K562 (cell line): Measurements from ENCODE around the gene CASP7. TPM values are rescaled to one million over a fixed set of nuclear protein-coding genes. Genes with fewer than 3 reads are reported as not detected.
A peak's percentile ranks its signal among the peaks of the same experiment; 100 is the strongest.

ENCODE experiments used
- ATAC-seq: fragments of 200-7000 bp; cut with Tn5 transposase; 3 replicates; pipeline ENCODE4 v1.9.1; 2020; ENCODE audit warnings: moderate library complexity
- BruUV-seq: library from RNA; stranded (reverse); fragments of 400-500 nt; replicated peaks from 2 replicates; lab custom pipeline; 2021; lab: Mats Ljungman, UMichigan
- CTCF ChIA-PET: fragments of 300-600 bp; formaldehyde crosslinking; extraction: SDS; loops from one replicate; lab custom pipeline; 2021; ENCODE audit warnings: low intra/inter-chr PET ratio; lab: Yijun Ruan, JAX
- POLR2A ChIA-PET: fragments of 300-600, 350-650 bp; sonication (Branson Sonifier 250); formaldehyde crosslinking; extraction: SDS; loops from one replicate; lab custom pipeline; 2021; ENCODE audit warnings: antibody characterized with exemption, inconsistent platforms; lab: Yijun Ruan, JAX
- DNase-seq, 4 experiments: peaks; one replicate each; pipeline versions ENCODE4 v3.0.0 to v3.0.0-alpha.2; 2011 to 2018; ENCODE audit warnings: low spot score in 3 of 4, mixed read lengths in 3 of 4; ENCODE audit errors: extremely low read depth in 1 of 4
- FAIRE-seq: peaks from 2 replicates; lab custom pipeline; 2011; peaks lifted over from hg19 to GRCh38; lab: Jason Lieb, UNC
- H2AFZ ChIP-seq: 2 replicates; pipeline ENCODE4 v1.6.0; 2011; ENCODE audit warnings: low read depth, low read length, control low read depth, inconsistent platforms
- H3K27ac ChIP-seq: fragments of 200-600 bp; 3 replicates; pipeline ENCODE4 v1.8.0; 2011; ENCODE audit warnings: low read depth, mild to moderate bottlenecking, control low read depth, inconsistent platforms, low read length, moderate library complexity, mixed read lengths; ENCODE audit errors: extremely low read depth
- H3K27me3 ChIP-seq, 2 experiments: fragments of 300-600 bp in 1 of 2; 2 replicates in 1 of 2; 3 replicates in 1 of 2; pipeline versions ENCODE4 v1.6.0 to v1.8.0; 2011; ENCODE audit warnings: inconsistent platforms in 2 of 2, low read length in 2 of 2, mild to moderate bottlenecking in 1 of 2, mixed read lengths in 1 of 2, moderate library complexity in 1 of 2; ENCODE audit not compliant: control insufficient read depth in 2 of 2, insufficient read depth in 2 of 2
- H3K36me3 ChIP-seq: fragments of 300-600 bp; 3 replicates; pipeline ENCODE4 v1.8.0; 2011; ENCODE audit warnings: mild to moderate bottlenecking, low read length, inconsistent platforms; ENCODE audit not compliant: control insufficient read depth, insufficient read depth
- H3K4me1 ChIP-seq, 2 experiments: fragments of 200-600 bp in 1 of 2; replicated peaks in 1 of 2; 2 replicates in 1 of 2; 3 replicates in 1 of 2; pipeline versions ENCODE4 v1.5.1 to v1.8.0; 2011; ENCODE audit warnings: inconsistent platforms in 2 of 2, low read length in 2 of 2, mild to moderate bottlenecking in 1 of 2, mixed read lengths in 1 of 2, moderate library complexity in 1 of 2; ENCODE audit not compliant: control insufficient read depth in 2 of 2, insufficient read depth in 2 of 2
- H3K4me2 ChIP-seq: 2 replicates; pipeline ENCODE4 v1.6.1; 2011; ENCODE audit warnings: low read length, control low read depth, inconsistent platforms, mixed read lengths; ENCODE audit not compliant: insufficient read depth
- H3K4me3 ChIP-seq: fragments of 200-600 bp; sonication (generic), shearing (Covaris generic); 2 replicates; pipeline ENCODE4 v1.5.1; 2016; ENCODE audit warnings: control low read depth, inconsistent platforms
- H3K79me2 ChIP-seq: fragments of 200-600 bp; 3 replicates; pipeline ENCODE4 v1.8.0; 2011; ENCODE audit warnings: low read length, inconsistent platforms; ENCODE audit not compliant: control insufficient read depth, insufficient read depth
- H3K9ac ChIP-seq, 2 experiments: 2 replicates each; pipeline versions ENCODE4 v1.6.0 to v1.6.1; 2011; ENCODE audit warnings: low read depth in 2 of 2, low read length in 2 of 2, control low read depth in 1 of 2, inconsistent platforms in 1 of 2, mild to moderate bottlenecking in 1 of 2, mixed read lengths in 1 of 2; ENCODE audit not compliant: insufficient read depth in 1 of 2
- H3K9me1 ChIP-seq: one replicate; pipeline ENCODE4 v1.6.0; 2011; ENCODE audit warnings: inconsistent platforms, mild to moderate bottlenecking, low read length, moderate library complexity; ENCODE audit not compliant: control insufficient read depth, insufficient read depth
- H3K9me3 ChIP-seq: replicated peaks from 2 replicates; pipeline ENCODE4 v1.5.1; 2011; ENCODE audit warnings: low read depth, low read length, inconsistent platforms; ENCODE audit not compliant: control insufficient read depth, insufficient read depth
- H4K20me1 ChIP-seq: replicated peaks from 2 replicates; pipeline ENCODE4 v1.6.1; 2011; ENCODE audit warnings: low read length, inconsistent platforms, mixed read lengths; ENCODE audit not compliant: control insufficient read depth, insufficient read depth
- FOXA3 ChIP-seq, 2 experiments: fragments of 450-650 bp in 1 of 2; sonication (generic) in 1 of 2; formaldehyde crosslinking; IDR thresholded peaks in 1 of 2; conservative IDR thresholded peaks in 1 of 2; 2 replicates each; pipeline versions ENCODE4 v1.4.0 to v1.8.0; 2020 to 2022; ENCODE audit warnings: mild to moderate bottlenecking in 2 of 2, missing genetic modification reagents in 1 of 2
- KDM2B ChIP-seq: fragments of 250-450 bp; sonication (Bioruptor Pico); IDR thresholded peaks from 2 replicates; pipeline ENCODE4 v1.8.0; 2021; ENCODE audit warnings: mild to moderate bottlenecking, moderate library complexity
- NR2C1 ChIP-seq, 2 experiments: fragments of 450-650 bp; IDR thresholded peaks; 2 replicates each; pipeline ENCODE4 v1.6.1; 2017; ENCODE audit warnings: mild to moderate bottlenecking in 2 of 2, antibody characterized with exemption in 1 of 2, inconsistent platforms in 1 of 2, missing compliant biosample characterization in 1 of 2, missing genetic modification characterization in 1 of 2
- NR2F6 ChIP-seq: fragments of 450-650 bp; formaldehyde crosslinking; IDR thresholded peaks from 2 replicates; pipeline ENCODE4 v1.4.0; 2020; ENCODE audit warnings: mild to moderate bottlenecking
- POLR2AphosphoS2 ChIP-seq: IDR thresholded peaks from 2 replicates; pipeline ENCODE4 v1.6.1; 2012; ENCODE audit warnings: low read length, improper control_type of control experiment
- SPI1 ChIP-seq: IDR thresholded peaks from 2 replicates; pipeline ENCODE4 v1.6.1; 2011; ENCODE audit warnings: low read depth, low read length, control low read depth, borderline replicate concordance
- ZKSCAN8 ChIP-seq: fragments of 200-800 bp; sonication (Bioruptor generic); IDR thresholded peaks from 2 replicates; pipeline ENCODE4 v1.6.1; 2016; ENCODE audit warnings: missing genetic modification characterization, missing compliant biosample characterization
- WGBS: fragments of 100-300 bp; shearing (Covaris generic); methylation state at CpG from one replicate; pipeline ENCODE4 v1.1.6; 2016; ENCODE audit warnings: low coverage, mixed read lengths; ENCODE audit not compliant: insufficient coverage; ENCODE audit errors: missing lambda C conversion rate; 5-methylcytosine and 5-hydroxymethylcytosine counted together
- in situ Hi-C: fragments of 300-500 bp; cut with MboI; formaldehyde crosslinking; loops from 4 replicates; pipeline ENCODE4 v1.15.0; 2018; ENCODE audit warnings: inconsistent platforms, mixed read lengths
- intact Hi-C: fragments of 100-400 bp; cut with micrococcal nuclease; formaldehyde crosslinking; loops from 2 replicates; pipeline ENCODE4 v1.14.2; 2022
- polyA plus RNA-seq, 8 experiments: library from polyadenylated mRNA; depleted of rRNA in 4 of 8; stranded (reverse) in 5 of 8; unstranded in 3 of 8; fragments of >200 nt; fragmentation: Nextera tagmentation in 2 of 8; fragmentation: Illumina TruSeq in 1 of 8; extraction: Ambion mirVana in 2 of 8; extraction: Trizol in 1 of 8; gene quantifications; 2 replicates each; pipeline versions ENCODE4 v1.2.1 to v1.2.3, GENCODE V29; 2011 to 2014; ENCODE audit warnings: inconsistent platforms in 1 of 8, missing spikeins in 1 of 8
- total RNA-seq, 7 experiments: library from RNA; depleted of rRNA in 6 of 7; stranded (reverse); fragments of >200 nt in 6 of 7; fragmentation: Illumina TruSeq in 2 of 7; extraction: Trizol in 2 of 7; gene quantifications; 2 replicates each; pipeline versions ENCODE4 v1.2.1 to v1.2.3, GENCODE V29; 2011 to 2021; ENCODE audit warnings: low replicate concordance in 1 of 7
- TF ChIP-seq, protein P1 (sequence below), 3 experiments: fragments of 200-800 bp in 1 of 3; fragments of 250-450 bp in 1 of 3; fragments of 450-650 bp in 1 of 3; sonication (Bioruptor Pico) in 1 of 3; sonication (Bioruptor generic) in 1 of 3; formaldehyde crosslinking in 1 of 3; IDR thresholded peaks; 2 replicates each; pipeline versions ENCODE4 v1.6.1 to v1.8.0; 2016 to 2022; ENCODE audit warnings: mild to moderate bottlenecking in 2 of 3, missing genetic modification characterization in 2 of 3, missing compliant biosample characterization in 1 of 3, moderate library complexity in 1 of 3

The CASP7 gene
- total and polyA plus RNA-seq, 9 of the 15 experiments (the other 6 are each of a cell fraction or from before 2014, with no cell fraction given) = 2.2 to 23.3 (median 9.0) TPM

DNA sequence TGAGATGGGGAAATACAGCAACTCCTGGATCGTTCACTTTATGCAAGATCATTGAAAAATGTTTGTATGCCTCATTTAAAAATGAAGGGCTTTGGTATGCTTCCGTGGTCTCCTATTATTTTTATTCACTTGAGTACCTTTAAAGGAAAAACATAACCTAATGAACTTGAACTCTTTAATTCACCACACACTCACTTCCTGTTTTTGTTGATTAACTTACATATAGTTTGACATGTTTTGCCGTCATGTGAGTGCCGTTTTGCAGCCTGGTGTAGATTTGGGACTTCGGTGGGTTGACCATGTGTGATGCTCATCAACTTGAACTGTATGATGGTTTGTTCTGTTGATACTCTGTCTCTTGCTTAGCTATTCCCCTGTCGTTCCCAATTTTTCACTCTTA is 28.9 kb downstream of the CASP7 start:
- no peak overlapping the region for H2AFZ ChIP-seq
- DNase-seq = no peak
- FAIRE-seq = no peak
- H3K4me1 ChIP-seq = no peaks in the 10 kb centered on the region; a peak in 1 of 5 replicates
- ATAC-seq = no peak
- H3K27me3 ChIP-seq = peaks cover 5 to 21% of the 10 kb centered on the region in 2 experiments; a peak in 3 of 5 replicates
- intact Hi-C loops (loop anchor here (10.0 kb wide), 1 partner anchor 596 kb away; no protein-coding TSS in a partner anchor), in situ Hi-C loops (loop anchor here (10.0 kb wide), 1 partner anchor 396 kb away; no protein-coding TSS in a partner anchor)
- BruUV-seq = no TSS peak
- no peaks in the 10 kb centered on the region for H3K79me2 ChIP-seq
- ChIA-PET POLR2A (interaction anchor here (0.7 kb wide), 1 partner anchor 15 kb away, joined by 3 read pairs; no protein-coding TSS in a partner anchor), CTCF (no interaction called here)
- H3K27ac ChIP-seq = no peak overlapping the region
- no peaks in the 10 kb centered on the region for H3K9me3 ChIP-seq
- H4K20me1 ChIP-seq = no peaks in the 10 kb centered on the region
- no peak overlapping the region for H3K4me2 ChIP-seq
- H3K9ac ChIP-seq = no peak overlapping the region
- TF ChIP-seq FOXA3 (CRISPR knock-in tag; conservative IDR thresholded peaks at IDR 0.05 in 1 of 2, IDR thresholded peaks at IDR 0.05 in 1 of 2) (no peak), NR2C1 (IDR thresholded peaks at IDR 0.05) (no peak), NR2C1 (tag; IDR thresholded peaks at IDR 0.05) (no peak), KDM2B (CRISPR knock-in tag) (no peak), NR2F6 (CRISPR knock-in tag) (no peak), SPI1 (0 out of 2 replicates have a peak, but pooled peaks have one; percentile 34), POLR2AphosphoS2 (no peak), ZKSCAN8 (no peak)
- TF ChIP-seq, protein P1, sequence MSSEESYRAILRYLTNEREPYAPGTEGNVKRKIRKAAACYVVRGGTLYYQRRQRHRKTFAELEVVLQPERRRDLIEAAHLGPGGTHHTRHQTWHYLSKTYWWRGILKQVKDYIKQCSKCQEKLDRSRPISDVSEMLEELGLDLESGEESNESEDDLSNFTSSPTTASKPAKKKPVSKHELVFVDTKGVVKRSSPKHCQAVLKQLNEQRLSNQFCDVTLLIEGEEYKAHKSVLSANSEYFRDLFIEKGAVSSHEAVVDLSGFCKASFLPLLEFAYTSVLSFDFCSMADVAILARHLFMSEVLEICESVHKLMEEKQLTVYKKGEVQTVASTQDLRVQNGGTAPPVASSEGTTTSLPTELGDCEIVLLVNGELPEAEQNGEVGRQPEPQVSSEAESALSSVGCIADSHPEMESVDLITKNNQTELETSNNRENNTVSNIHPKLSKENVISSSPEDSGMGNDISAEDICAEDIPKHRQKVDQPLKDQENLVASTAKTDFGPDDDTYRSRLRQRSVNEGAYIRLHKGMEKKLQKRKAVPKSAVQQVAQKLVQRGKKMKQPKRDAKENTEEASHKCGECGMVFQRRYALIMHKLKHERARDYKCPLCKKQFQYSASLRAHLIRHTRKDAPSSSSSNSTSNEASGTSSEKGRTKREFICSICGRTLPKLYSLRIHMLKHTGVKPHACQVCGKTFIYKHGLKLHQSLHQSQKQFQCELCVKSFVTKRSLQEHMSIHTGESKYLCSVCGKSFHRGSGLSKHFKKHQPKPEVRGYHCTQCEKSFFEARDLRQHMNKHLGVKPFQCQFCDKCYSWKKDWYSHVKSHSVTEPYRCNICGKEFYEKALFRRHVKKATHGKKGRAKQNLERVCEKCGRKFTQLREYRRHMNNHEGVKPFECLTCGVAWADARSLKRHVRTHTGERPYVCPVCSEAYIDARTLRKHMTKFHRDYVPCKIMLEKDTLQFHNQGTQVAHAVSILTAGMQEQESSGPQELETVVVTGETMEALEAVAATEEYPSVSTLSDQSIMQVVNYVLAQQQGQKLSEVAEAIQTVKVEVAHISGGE (CRISPR knock-in tag; IDR thresholded peaks at IDR 0.05) = no peak
- no peaks in the 10 kb centered on the region for H3K9me1 ChIP-seq
- H3K4me3 ChIP-seq = no peak overlapping the region
- WGBS = 2% methylated on average over 6 of the region's 6 CpGs
- H3K36me3 ChIP-seq = no peaks in the 10 kb centered on the region
